DND-41 (cell line): Measurements from ENCODE around the gene ZNF83.

Source experiments
- EZH2 ChIP-seq: IDR thresholded peaks from 3 replicates; pipeline ENCODE4 v1.6.1; 2012; ENCODE audit warnings: borderline replicate concordance, low read depth, mild to moderate bottlenecking, moderate library complexity, low read length, inconsistent platforms; ENCODE audit not compliant: severe bottlenecking
- TF ChIP-seq, protein P1 (sequence below): IDR thresholded peaks from 2 replicates; pipeline ENCODE4 v1.5.1; 2012; ENCODE audit warnings: borderline replicate concordance, low read length, moderate library complexity, mild to moderate bottlenecking; ENCODE audit not compliant: poor library complexity, severe bottlenecking; ENCODE audit errors: extremely low read depth

DNA sequence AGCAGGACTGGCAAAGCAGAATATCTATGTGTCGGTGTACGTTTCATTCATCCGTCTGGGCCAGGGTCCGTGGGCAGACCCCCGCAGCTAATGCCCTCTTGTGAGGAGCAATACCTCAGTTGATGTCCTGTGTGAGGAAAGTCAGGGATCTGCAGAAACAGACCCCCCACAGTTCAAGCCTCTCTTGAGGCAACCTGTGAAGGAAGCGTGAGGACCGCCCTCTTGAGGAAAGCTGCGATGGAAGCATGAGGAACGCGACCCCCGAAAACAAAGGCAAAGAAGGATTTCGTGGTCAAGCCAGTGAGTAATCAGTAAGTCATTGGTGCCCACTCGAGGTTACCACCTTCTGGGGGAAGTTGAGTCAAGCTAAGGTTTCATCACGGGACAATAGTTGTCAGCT lies 20.9 kb upstream of the ZNF83 start:
- TF ChIP-seq EZH2: no peak
- TF ChIP-seq, protein P1, sequence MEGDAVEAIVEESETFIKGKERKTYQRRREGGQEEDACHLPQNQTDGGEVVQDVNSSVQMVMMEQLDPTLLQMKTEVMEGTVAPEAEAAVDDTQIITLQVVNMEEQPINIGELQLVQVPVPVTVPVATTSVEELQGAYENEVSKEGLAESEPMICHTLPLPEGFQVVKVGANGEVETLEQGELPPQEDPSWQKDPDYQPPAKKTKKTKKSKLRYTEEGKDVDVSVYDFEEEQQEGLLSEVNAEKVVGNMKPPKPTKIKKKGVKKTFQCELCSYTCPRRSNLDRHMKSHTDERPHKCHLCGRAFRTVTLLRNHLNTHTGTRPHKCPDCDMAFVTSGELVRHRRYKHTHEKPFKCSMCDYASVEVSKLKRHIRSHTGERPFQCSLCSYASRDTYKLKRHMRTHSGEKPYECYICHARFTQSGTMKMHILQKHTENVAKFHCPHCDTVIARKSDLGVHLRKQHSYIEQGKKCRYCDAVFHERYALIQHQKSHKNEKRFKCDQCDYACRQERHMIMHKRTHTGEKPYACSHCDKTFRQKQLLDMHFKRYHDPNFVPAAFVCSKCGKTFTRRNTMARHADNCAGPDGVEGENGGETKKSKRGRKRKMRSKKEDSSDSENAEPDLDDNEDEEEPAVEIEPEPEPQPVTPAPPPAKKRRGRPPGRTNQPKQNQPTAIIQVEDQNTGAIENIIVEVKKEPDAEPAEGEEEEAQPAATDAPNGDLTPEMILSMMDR: no peak
